Measurements from ENCODE around the gene DNAL1. TPM values are rescaled to one million over a fixed set of nuclear protein-coding genes. Genes with fewer than 3 reads are reported as not detected.

The DNAL1 gene
- polyA plus RNA-seq (2013, experiment 1 of 2), result 15.2 TPM
- 13.6 TPM for polyA plus RNA-seq (2013, experiment 2 of 2)

- Histone ChIP-seq H3K4me3 (ENCODE audit: low read length in 2 of 2) (peak within 1 kb of the TSS; percentile 92 to 98), H2BK15ac (ENCODE audit: low read length) (no peak within 1 kb of the TSS), H3K27ac (replicated peaks; ENCODE audit: low read length) (peak within 1 kb of the TSS; percentile 66), H2BK12ac (ENCODE audit: low read length) (no peak within 1 kb of the TSS), H2BK5ac (ENCODE audit: low read length) (no peak within 1 kb of the TSS), H3K14ac (ENCODE audit: low read length) (peak within 1 kb of the TSS; percentile 85), H3K4ac (ENCODE audit: low read length) (no peak within 1 kb of the TSS), H4K91ac (ENCODE audit: low read depth, low read length, poor library complexity) (no peak within 1 kb of the TSS), H3K36me3 (replicated peaks in 1 of 2; ENCODE audit: control insufficient read depth in 2 of 2, insufficient read depth in 2 of 2, low read length in 2 of 2) (no peaks in the 10 kb centered on the region), H3K23ac (ENCODE audit: low read depth, low read length, poor library complexity) (peak within 1 kb of the TSS; percentile 59), H3K4me1 (ENCODE audit: control insufficient read depth in 2 of 2, insufficient read depth in 1 of 2, low read depth in 1 of 2, low read length in 2 of 2) (peaks cover 0 to 3% of the 10 kb centered on the region in 2 donors), H3K18ac (ENCODE audit: low read length) (peak within 1 kb of the TSS; percentile 66), H3K9ac (ENCODE audit: low read depth, low read length, poor library complexity) (peak within 1 kb of the TSS; percentile 89), H4K8ac (ENCODE audit: low read depth, low read length) (no peak within 1 kb of the TSS), H3K27me3 (ENCODE audit: control insufficient read depth in 3 of 3, insufficient read depth in 3 of 3, low read depth in 1 of 3, low read length in 3 of 3) (no peaks in the 10 kb centered on the region), H2AFZ (ENCODE audit: low read length) (peak within 1 kb of the TSS; percentile 96), H3K79me1 (ENCODE audit: low read depth, low read length) (peaks cover 1% of the 10 kb centered on the region), H3K4me2 (ENCODE audit: insufficient read depth, low read length, poor library complexity, severe bottlenecking) (peak within 1 kb of the TSS; percentile 63), H3K9me3 (replicated peaks in 1 of 2; ENCODE audit: control insufficient read depth in 2 of 2, insufficient read depth in 1 of 2, low read depth in 1 of 2, low read length in 2 of 2) (no peaks in the 10 kb centered on the region), H2BK120ac (ENCODE audit: low read depth, low read length) (no peak within 1 kb of the TSS), H2AK5ac (ENCODE audit: low read depth, low read length) (no peak within 1 kb of the TSS)
- peak; percentile 90 for DNase-seq (ENCODE audit: low spot score)
- no CpG with 5 or more reads among the region's 43 CpGs for WGBS, 2 donors (ENCODE audit: extremely low coverage in 2 of 2, insufficient read length in 2 of 2, insufficient replicate concordance in 1 of 2)
Measured at GRCh38 chr14:73644531-73645247, at the start of gene DNAL1. TSS of gene DNAL1 (plus strand) at chr14:73644986. CDS start at chr14:73645040, 54 bp downstream.

GRCh38 chr14:73599499-73599898, 45.3 kb upstream of the DNAL1 start:
- no peak overlapping the region for H2BK12ac ChIP-seq (ENCODE audit: low read length)

GRCh38 chr14:73602994-73603393, 41.8 kb upstream of the DNAL1 start:
- Histone ChIP-seq H2AK5ac (ENCODE audit: low read depth, low read length) (no peak overlapping the region), H2AFZ (ENCODE audit: low read length) (no peak overlapping the region), H3K27me3 (ENCODE audit: control insufficient read depth in 3 of 3, insufficient read depth in 3 of 3, low read depth in 1 of 3, low read length in 3 of 3) (no peaks in the 10 kb centered on the region), H3K14ac (ENCODE audit: low read length) (no peak overlapping the region), H3K4me2 (ENCODE audit: insufficient read depth, low read length, poor library complexity, severe bottlenecking) (no peak overlapping the region), H3K18ac (ENCODE audit: low read length) (no peak overlapping the region), H2BK12ac (ENCODE audit: low read length) (no peak overlapping the region), H3K27ac (replicated peaks; ENCODE audit: low read length) (no peak overlapping the region), H2BK120ac (ENCODE audit: low read depth, low read length) (no peak overlapping the region), H2BK15ac (ENCODE audit: low read length) (no peak overlapping the region), H3K9me3 (replicated peaks in 1 of 2; ENCODE audit: control insufficient read depth in 2 of 2, insufficient read depth in 1 of 2, low read depth in 1 of 2, low read length in 2 of 2) (peaks cover 0 to 3% of the 10 kb centered on the region in 2 donors), H4K8ac (ENCODE audit: low read depth, low read length) (no peak overlapping the region), H3K4me3 (ENCODE audit: low read length in 2 of 2) (no peak overlapping the region), H2BK5ac (ENCODE audit: low read length) (no peak overlapping the region), H3K36me3 (replicated peaks in 1 of 2; ENCODE audit: control insufficient read depth in 2 of 2, insufficient read depth in 2 of 2, low read length in 2 of 2) (no peaks in the 10 kb centered on the region), H3K23ac (ENCODE audit: low read depth, low read length, poor library complexity) (no peak overlapping the region), H3K4me1 (ENCODE audit: control insufficient read depth in 2 of 2, insufficient read depth in 1 of 2, low read depth in 1 of 2, low read length in 2 of 2) (peaks cover 0 to 2% of the 10 kb centered on the region in 2 donors), H3K79me1 (ENCODE audit: low read depth, low read length) (no peaks in the 10 kb centered on the region), H3K9ac (ENCODE audit: low read depth, low read length, poor library complexity) (no peak overlapping the region), H3K4ac (ENCODE audit: low read length) (no peak overlapping the region), H4K91ac (ENCODE audit: low read depth, low read length, poor library complexity) (no peak overlapping the region)
- no peak for DNase-seq (ENCODE audit: low spot score)
- WGBS, 2 donors (ENCODE audit: extremely low coverage in 2 of 2, insufficient read length in 2 of 2, insufficient replicate concordance in 1 of 2), result no CpG with 5 or more reads among the region's 3 CpGs

More at GRCh38 chr14:73599499-73599898, 45.3 kb upstream of the DNAL1 start:
- H2BK15ac ChIP-seq (ENCODE audit: low read length), result no peak overlapping the region
- no peak for DNase-seq (ENCODE audit: low spot score)
- H3K9me3 ChIP-seq (replicated peaks in 1 of 2; ENCODE audit: control insufficient read depth in 2 of 2, insufficient read depth in 1 of 2, low read depth in 1 of 2, low read length in 2 of 2), result no peaks in the 10 kb centered on the region
- no peak overlapping the region for H2AK5ac ChIP-seq (ENCODE audit: low read depth, low read length)
- peaks cover 0 to 2% of the 10 kb centered on the region in 2 donors for H3K4me1 ChIP-seq (ENCODE audit: control insufficient read depth in 2 of 2, insufficient read depth in 1 of 2, low read depth in 1 of 2, low read length in 2 of 2)
- H2BK120ac ChIP-seq (ENCODE audit: low read depth, low read length), result no peak overlapping the region
- H3K27ac ChIP-seq (replicated peaks; ENCODE audit: low read length), result no peak overlapping the region
- H3K27me3 ChIP-seq (ENCODE audit: control insufficient read depth in 3 of 3, insufficient read depth in 3 of 3, low read depth in 1 of 3, low read length in 3 of 3), result peaks cover 0 to 3% (median 0%) of the 10 kb centered on the region in 3 experiments
- H3K4me2 ChIP-seq (ENCODE audit: insufficient read depth, low read length, poor library complexity, severe bottlenecking), result no peak overlapping the region
- no peak overlapping the region for H4K91ac ChIP-seq (ENCODE audit: low read depth, low read length, poor library complexity)
- H3K9ac ChIP-seq (ENCODE audit: low read depth, low read length, poor library complexity), result no peak overlapping the region
- H3K4ac ChIP-seq (ENCODE audit: low read length), result no peak overlapping the region
- H3K18ac ChIP-seq (ENCODE audit: low read length), result no peak overlapping the region
- no peak overlapping the region for H3K4me3 ChIP-seq (ENCODE audit: low read length in 2 of 2)
- no peak overlapping the region for H2BK5ac ChIP-seq (ENCODE audit: low read length)
- H3K14ac ChIP-seq (ENCODE audit: low read length), result no peak overlapping the region
- no peak overlapping the region for H3K23ac ChIP-seq (ENCODE audit: low read depth, low read length, poor library complexity)
- no peaks in the 10 kb centered on the region for H3K36me3 ChIP-seq (replicated peaks in 1 of 2; ENCODE audit: control insufficient read depth in 2 of 2, insufficient read depth in 2 of 2, low read length in 2 of 2)
- H4K8ac ChIP-seq (ENCODE audit: low read depth, low read length), result no peak overlapping the region
- no peak overlapping the region for H2AFZ ChIP-seq (ENCODE audit: low read length)
- H3K79me1 ChIP-seq (ENCODE audit: low read depth, low read length), result no peaks in the 10 kb centered on the region

- no peak overlapping the region for H4K91ac ChIP-seq (ENCODE audit: low read depth, low read length, poor library complexity)
- no peak overlapping the region for H3K4me3 ChIP-seq (ENCODE audit: low read length in 2 of 2)
- no peaks in the 10 kb centered on the region for H3K27me3 ChIP-seq (ENCODE audit: control insufficient read depth in 3 of 3, insufficient read depth in 3 of 3, low read depth in 1 of 3, low read length in 3 of 3)
Measured at GRCh38 chr14:73606271-73606670, 38.5 kb upstream of the DNAL1 start.

More at GRCh38 chr14:73606271-73606670, 38.5 kb upstream of the DNAL1 start:
- Histone ChIP-seq H2BK15ac (ENCODE audit: low read length) (no peak overlapping the region), H2BK5ac (ENCODE audit: low read length) (no peak overlapping the region), H3K4ac (ENCODE audit: low read length) (no peak overlapping the region), H2AK5ac (ENCODE audit: low read depth, low read length) (no peak overlapping the region), H3K4me2 (ENCODE audit: insufficient read depth, low read length, poor library complexity, severe bottlenecking) (no peak overlapping the region), H3K14ac (ENCODE audit: low read length) (no peak overlapping the region), H3K9ac (ENCODE audit: low read depth, low read length, poor library complexity) (no peak overlapping the region), H4K8ac (ENCODE audit: low read depth, low read length) (no peak overlapping the region), H3K79me1 (ENCODE audit: low read depth, low read length) (no peaks in the 10 kb centered on the region), H2BK12ac (ENCODE audit: low read length) (no peak overlapping the region), H3K9me3 (replicated peaks in 1 of 2; ENCODE audit: control insufficient read depth in 2 of 2, insufficient read depth in 1 of 2, low read depth in 1 of 2, low read length in 2 of 2) (peaks cover 0 to 3% of the 10 kb centered on the region in 2 donors), H2BK120ac (ENCODE audit: low read depth, low read length) (no peak overlapping the region), H3K36me3 (replicated peaks in 1 of 2; ENCODE audit: control insufficient read depth in 2 of 2, insufficient read depth in 2 of 2, low read length in 2 of 2) (no peaks in the 10 kb centered on the region), H3K4me1 (ENCODE audit: control insufficient read depth in 2 of 2, insufficient read depth in 1 of 2, low read depth in 1 of 2, low read length in 2 of 2) (peaks cover 1 to 4% of the 10 kb centered on the region in 2 donors), H2AFZ (ENCODE audit: low read length) (no peak overlapping the region), H3K18ac (ENCODE audit: low read length) (no peak overlapping the region), H3K23ac (ENCODE audit: low read depth, low read length, poor library complexity) (no peak overlapping the region), H3K27ac (replicated peaks; ENCODE audit: low read length) (no peak overlapping the region)
- no peak for DNase-seq (ENCODE audit: low spot score)
- no CpG with 5 or more reads among the region's 3 CpGs for whole genome bisulfite sequencing, 2 donors (ENCODE audit: extremely low coverage in 2 of 2, insufficient read length in 2 of 2, insufficient replicate concordance in 1 of 2)
